ENCODE data around the gene CCNL2.

DNA sequence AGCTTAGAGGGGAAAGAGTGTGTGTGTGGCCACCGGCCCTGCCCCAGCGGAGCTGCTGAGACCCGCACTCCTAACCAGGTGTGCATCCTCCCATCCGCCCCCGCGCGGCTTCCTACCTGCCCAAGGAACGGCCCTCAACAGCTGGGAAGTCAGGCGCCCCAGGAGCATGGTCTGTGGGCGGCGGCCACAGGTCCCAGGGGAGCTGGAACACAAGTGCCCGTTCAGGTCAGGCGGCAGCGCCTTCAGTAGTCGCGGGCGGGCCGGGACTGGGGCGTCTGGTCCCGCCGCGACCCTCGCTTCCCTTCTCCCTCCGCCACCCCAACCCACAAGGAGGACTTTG lies 24.6 kb downstream of the CCNL2 start:
- TF ChIP-seq EZH2phosphoT487 (IDR thresholded peaks at IDR 0.05; ENCODE audit: insufficient read depth, low read depth) (no peak), EZH2 (IDR thresholded peaks at IDR 0.05; ENCODE audit: insufficient read depth, poor library complexity, severe bottlenecking) (no peak)
